Smooth muscle cell (in vitro differentiated cells): Measurements from ENCODE around the gene CCL26. TPM values are rescaled to one million over a fixed set of nuclear protein-coding genes. Genes with fewer than 3 reads are reported as not detected.
A peak's percentile ranks its signal among the peaks of the same experiment; 100 is the strongest.
"Not testable (repeated sequence)": the region's sequence is repeated elsewhere in the genome, so short reads cannot be mapped to it uniquely, and the experiment has no call there.

Experiments
- DNase-seq: peaks from one replicate; lab custom pipeline; 2025; ENCODE audit not compliant: unreplicated experiment; lab: John Stamatoyannopoulos, UW
- H2AFZ ChIP-seq: fragments of 200-600 bp; sonication (generic); 2 replicates; pipeline ENCODE4 v1.6.0; 2016; ENCODE audit warnings: antibody characterized with exemption, low read depth, mild to moderate bottlenecking
- H3F3A ChIP-seq: fragments of 200-600 bp; sonication (generic); 2 replicates; pipeline ENCODE4 v1.6.0; 2017; ENCODE audit warnings: antibody characterized with exemption, low read depth
- H3K27ac ChIP-seq: fragments of 200-600 bp; sonication (generic); 2 replicates; pipeline ENCODE4 v1.5.1; 2016; ENCODE audit warnings: low read depth, mild to moderate bottlenecking
- H3K27me3 ChIP-seq: fragments of 200-600 bp; sonication (generic); 2 replicates; pipeline ENCODE4 v1.6.1; 2016; ENCODE audit warnings: low read depth, mild to moderate bottlenecking
- H3K36me3 ChIP-seq: fragments of 200-600 bp; sonication (generic); 2 replicates; pipeline ENCODE4 v1.5.1; 2016; ENCODE audit warnings: low read depth
- H3K4me1 ChIP-seq: fragments of 200-600 bp; sonication (generic); 2 replicates; pipeline ENCODE4 v1.5.1; 2016; ENCODE audit warnings: low read depth
- H3K4me2 ChIP-seq: fragments of 200-600 bp; sonication (generic); 2 replicates; pipeline ENCODE4 v1.6.0; 2016; ENCODE audit warnings: mild to moderate bottlenecking
- H3K4me3 ChIP-seq: fragments of 200-600 bp; sonication (generic); 2 replicates; pipeline ENCODE4 v1.5.1; 2016; ENCODE audit warnings: mild to moderate bottlenecking
- H3K79me2 ChIP-seq: fragments of 200-600 bp; sonication (generic); 2 replicates; pipeline ENCODE4 v1.6.0; 2016; ENCODE audit warnings: low read depth, mild to moderate bottlenecking
- H3K9ac ChIP-seq: fragments of 200-600 bp; sonication (generic); 2 replicates; pipeline ENCODE4 v1.6.0; 2016; ENCODE audit warnings: low read depth
- H3K9me3 ChIP-seq: fragments of 200-600 bp; sonication (generic); replicated peaks from 2 replicates; pipeline ENCODE4 v1.5.1; 2016; ENCODE audit warnings: low read depth
- H4K20me1 ChIP-seq: fragments of 200-600 bp; sonication (generic); 2 replicates; pipeline ENCODE4 v1.6.0; 2016; ENCODE audit warnings: low read depth
- CTCF ChIP-seq: fragments of 200-600 bp; sonication (generic); IDR thresholded peaks from 2 replicates; pipeline ENCODE4 v1.5.1; 2017; ENCODE audit warnings: borderline replicate concordance, mild to moderate bottlenecking, antibody characterized with exemption; ENCODE audit not compliant: insufficient read depth, poor library complexity, severe bottlenecking
- WGBS: methylation state at CpG from one replicate; pipeline ENCODE4 v1.1.7; 2016; ENCODE audit warnings: low lambda C conversion rate; 5-methylcytosine and 5-hydroxymethylcytosine counted together
- polyA plus RNA-seq: library from polyadenylated mRNA; unstranded; fragments of >200 nt; fragmentation: Nextera tagmentation; extraction: Ambion mirVana; gene quantifications from 2 replicates; pipeline ENCODE4 v1.2.1, GENCODE V29; 2016
- total RNA-seq: library from RNA; depleted of rRNA; stranded (reverse); fragments of >200 nt; gene quantifications from 2 replicates; pipeline ENCODE4 v1.2.3, GENCODE V29; 2014

Gene CCL26
- total and polyA plus RNA-seq, 2 experiments from 2014 or later = 1.2 TPM; not detected in 1

DNA sequence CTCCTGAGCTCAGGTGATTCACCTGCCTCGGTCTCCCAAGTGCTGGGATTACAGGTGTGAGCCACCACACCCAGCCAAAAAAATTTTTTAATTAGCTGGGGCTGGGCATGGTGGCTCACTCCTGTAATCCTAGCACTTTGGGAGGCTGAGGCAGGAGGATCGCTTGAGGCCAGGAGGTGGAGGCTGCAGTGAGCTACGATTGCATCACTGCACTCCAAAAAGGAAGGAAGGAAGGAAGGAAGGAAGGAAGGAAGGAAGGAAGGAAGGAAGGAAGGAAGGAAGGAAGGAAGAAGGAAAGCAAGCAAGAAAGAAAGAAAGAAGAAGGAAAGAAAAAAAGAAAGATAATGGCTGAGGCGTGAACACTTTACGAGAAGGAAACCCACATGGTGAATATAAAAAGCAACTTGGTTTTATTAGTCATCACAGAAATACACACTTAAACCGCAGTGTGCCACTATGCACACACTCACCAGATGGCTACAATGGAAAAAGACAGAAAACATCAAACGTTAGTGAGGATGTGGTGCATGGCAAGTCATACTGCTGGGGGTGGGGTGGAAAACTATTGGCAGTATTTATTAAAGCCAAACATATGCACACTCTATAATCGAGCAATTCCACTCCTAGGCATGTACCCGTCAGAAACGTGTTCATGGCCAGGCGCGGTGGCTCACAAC is 4.4 kb upstream of the CCL26 start:
- no peaks in the 10 kb centered on the region for H3K4me1 ChIP-seq
- TF ChIP-seq CTCF = no peak
- no peaks in the 10 kb centered on the region for H3K36me3 ChIP-seq
- H3K27me3 ChIP-seq = no peaks in the 10 kb centered on the region
- no peak overlapping the region for H3K27ac ChIP-seq
- no peak overlapping the region for H3K4me2 ChIP-seq
- H3K9ac ChIP-seq = no peak overlapping the region
- no peak for DNase-seq
- no peaks in the 10 kb centered on the region for H3K79me2 ChIP-seq
- no peaks in the 10 kb centered on the region for H4K20me1 ChIP-seq
- H2AFZ ChIP-seq = no peak overlapping the region
- H3K4me3 ChIP-seq = no peak overlapping the region
- 62% methylated on average over 12 of the region's 12 CpGs for WGBS
- no peaks in the 10 kb centered on the region for H3K9me3 ChIP-seq
- H3F3A ChIP-seq = no peaks in the 10 kb centered on the region

DNA sequence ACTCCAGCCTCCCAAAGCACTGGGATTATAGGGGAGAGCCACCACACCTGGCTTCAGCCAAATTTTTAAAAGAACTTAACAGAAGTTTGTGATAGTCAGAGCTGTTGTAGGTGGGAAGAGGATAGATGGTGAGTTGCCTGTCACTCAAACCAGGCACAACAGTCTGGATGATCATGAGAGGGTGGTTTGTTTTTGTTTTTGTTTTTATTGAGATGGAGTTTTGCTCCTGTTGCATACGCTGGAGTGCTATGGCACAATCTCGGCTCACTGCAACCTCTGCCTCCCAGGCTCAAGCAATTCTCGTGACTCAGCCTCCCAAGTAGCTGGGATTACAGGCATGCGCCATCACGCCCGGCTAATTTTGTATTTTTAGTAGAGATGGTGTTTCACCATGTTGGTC is 1.9 kb upstream of the CCL26 start:
- H4K20me1 ChIP-seq, H2AFZ ChIP-seq, H3K27ac ChIP-seq, H3K4me1 ChIP-seq, H3K9ac ChIP-seq, H3K9me3 ChIP-seq, H3F3A ChIP-seq, H3K79me2 ChIP-seq, DNase-seq, H3K36me3 ChIP-seq, H3K4me2 ChIP-seq, H3K4me3 ChIP-seq, H3K27me3 ChIP-seq: not testable (repeated sequence)
- 81% methylated on average over 6 of the region's 6 CpGs for WGBS

DNA sequence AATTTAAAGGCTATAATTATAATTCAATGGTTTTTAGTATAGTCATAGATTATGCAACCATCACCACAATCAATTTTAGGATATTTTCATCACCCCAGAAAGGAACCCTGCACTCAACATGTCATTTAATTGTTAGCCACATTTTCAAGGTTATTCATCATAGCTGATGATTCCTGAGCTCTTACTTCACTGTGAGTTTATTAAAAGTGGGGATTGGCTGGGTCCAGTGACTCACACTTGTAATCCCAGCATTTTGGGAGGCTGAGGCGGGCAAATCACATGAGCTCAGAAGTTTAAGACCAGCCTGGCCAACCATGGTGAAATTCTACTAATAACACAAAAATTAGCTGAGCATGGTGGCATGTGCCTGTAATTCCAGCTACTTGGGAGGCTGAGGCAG is 787 bp downstream of the CCL26 start:
- H4K20me1 ChIP-seq = no peaks in the 10 kb centered on the region
- TF ChIP-seq CTCF = no peak
- DNase-seq = no peak
- no peak overlapping the region for H3K9ac ChIP-seq
- H3K79me2 ChIP-seq = no peaks in the 10 kb centered on the region
- H2AFZ ChIP-seq = no peak overlapping the region
- H3K9me3 ChIP-seq = no peaks in the 10 kb centered on the region
- no peak overlapping the region for H3K4me3 ChIP-seq
- 31% methylated on average over 1 of the region's 1 CpG for WGBS
- no peaks in the 10 kb centered on the region for H3K36me3 ChIP-seq
- H3K4me2 ChIP-seq = no peak overlapping the region
- H3K27me3 ChIP-seq = no peaks in the 10 kb centered on the region
- H3K4me1 ChIP-seq = no peaks in the 10 kb centered on the region
- no peaks in the 10 kb centered on the region for H3F3A ChIP-seq
- no peak overlapping the region for H3K27ac ChIP-seq

GRCh38 chr7:75762350-75762917 is 9.6 kb downstream of the CCL26 start:
- no peaks in the 10 kb centered on the region for H3F3A ChIP-seq
- DNase-seq = no peak
- no peaks in the 10 kb centered on the region for H3K4me1 ChIP-seq
- H3K79me2 ChIP-seq = no peaks in the 10 kb centered on the region
- H3K4me3 ChIP-seq = no peak overlapping the region
- H2AFZ ChIP-seq = no peak overlapping the region
- no peak overlapping the region for H3K9ac ChIP-seq
- WGBS = 24% methylated on average over 2 of the region's 2 CpGs
- H3K4me2 ChIP-seq = no peak overlapping the region
- no peaks in the 10 kb centered on the region for H3K36me3 ChIP-seq
- H3K27me3 ChIP-seq = no peaks in the 10 kb centered on the region
- H4K20me1 ChIP-seq = no peaks in the 10 kb centered on the region
- TF ChIP-seq CTCF = peak; percentile 67
- no peaks in the 10 kb centered on the region for H3K9me3 ChIP-seq
- H3K27ac ChIP-seq = no peak overlapping the region

- 90% methylated on average over 3 of the region's 3 CpGs for WGBS
Observed at GRCh38 chr7:75761801-75762200, 10.2 kb downstream of the CCL26 start.

More at GRCh38 chr7:75761801-75762200, 10.2 kb downstream of the CCL26 start:
- H4K20me1 ChIP-seq, H3K9ac ChIP-seq, H3K27ac ChIP-seq, H3K36me3 ChIP-seq, H2AFZ ChIP-seq, H3K4me1 ChIP-seq, H3K27me3 ChIP-seq, H3K4me2 ChIP-seq, H3K9me3 ChIP-seq, DNase-seq, H3K4me3 ChIP-seq, H3K79me2 ChIP-seq, H3F3A ChIP-seq: not testable (repeated sequence)
